ENCODE measurements around the gene ZNF688. TPM values are rescaled to one million over a fixed set of nuclear protein-coding genes. Genes with fewer than 3 reads are reported as not detected.

The ZNF688 gene
- total and polyA plus RNA-seq, 9 of the 15 experiments (the other 6 are each of a cell fraction or from before 2014, with no cell fraction given): 0.48 to 12.9 (median 4.5) TPM

DNA sequence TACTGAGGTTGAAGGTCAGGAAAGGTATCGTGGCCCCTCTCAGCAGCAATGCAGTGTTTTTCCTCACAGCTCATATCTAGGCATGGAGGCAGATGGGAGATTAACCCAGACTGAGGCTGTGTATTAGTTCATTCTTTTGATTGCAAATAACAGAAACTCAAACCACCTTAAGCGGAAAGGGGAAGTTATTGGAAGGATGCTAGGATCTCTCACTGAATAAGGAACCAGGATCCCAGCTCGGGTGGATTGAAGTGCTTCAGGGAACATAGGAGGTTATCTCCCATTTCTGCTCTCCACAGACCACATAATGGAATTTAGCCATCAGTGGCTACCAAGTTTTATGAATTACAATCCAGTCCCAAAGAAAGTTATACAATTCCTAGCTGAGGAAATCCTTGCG, 30.5 kb upstream of the ZNF688 start:
- no peak for TF ChIP-seq MIER1 (IDR thresholded peaks at IDR 0.05; ENCODE audit: low read depth)
- TF ChIP-seq KLF6 (CRISPR knock-in tag; IDR thresholded peaks at IDR 0.05; ENCODE audit: borderline replicate concordance): no peak
- TF ChIP-seq, protein P1, sequence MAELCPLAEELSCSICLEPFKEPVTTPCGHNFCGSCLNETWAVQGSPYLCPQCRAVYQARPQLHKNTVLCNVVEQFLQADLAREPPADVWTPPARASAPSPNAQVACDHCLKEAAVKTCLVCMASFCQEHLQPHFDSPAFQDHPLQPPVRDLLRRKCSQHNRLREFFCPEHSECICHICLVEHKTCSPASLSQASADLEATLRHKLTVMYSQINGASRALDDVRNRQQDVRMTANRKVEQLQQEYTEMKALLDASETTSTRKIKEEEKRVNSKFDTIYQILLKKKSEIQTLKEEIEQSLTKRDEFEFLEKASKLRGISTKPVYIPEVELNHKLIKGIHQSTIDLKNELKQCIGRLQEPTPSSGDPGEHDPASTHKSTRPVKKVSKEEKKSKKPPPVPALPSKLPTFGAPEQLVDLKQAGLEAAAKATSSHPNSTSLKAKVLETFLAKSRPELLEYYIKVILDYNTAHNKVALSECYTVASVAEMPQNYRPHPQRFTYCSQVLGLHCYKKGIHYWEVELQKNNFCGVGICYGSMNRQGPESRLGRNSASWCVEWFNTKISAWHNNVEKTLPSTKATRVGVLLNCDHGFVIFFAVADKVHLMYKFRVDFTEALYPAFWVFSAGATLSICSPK (IDR thresholded peaks at IDR 0.05; ENCODE audit: borderline replicate concordance): no peak

DNA sequence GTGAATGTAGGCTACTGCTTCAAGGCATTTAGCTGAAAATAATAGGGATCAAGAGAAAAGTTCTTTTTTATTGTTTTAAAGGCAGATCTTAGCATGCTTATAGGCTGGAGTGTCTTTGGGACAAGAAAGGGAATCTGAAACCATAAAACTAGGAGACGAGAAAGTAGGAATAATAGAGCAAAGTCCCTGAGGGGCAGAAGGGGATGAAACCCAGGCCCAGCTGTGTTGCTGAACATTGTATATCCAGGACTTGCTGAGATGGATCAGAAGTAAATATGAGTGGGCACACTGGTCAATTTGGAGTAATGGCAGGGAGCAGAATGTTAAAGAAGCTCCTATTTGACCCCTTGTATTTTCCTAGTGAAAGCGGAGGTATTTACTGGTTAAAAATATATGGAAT, 29.4 kb upstream of the ZNF688 start:
- BruUV-seq (replicated peaks): no TSS peak
- in situ Hi-C loops (cut with MboI): no loop called here
- WGBS (ENCODE audit: insufficient coverage, low coverage, missing lambda C conversion rate): 75% methylated on average over 2 of the region's 2 CpGs

More for the DNA sequence above, 30.5 kb upstream of the ZNF688 start:
- Histone ChIP-seq H3K79me2 (ENCODE audit: control insufficient read depth, insufficient read depth, low read length) (no peaks in the 10 kb centered on the region), H3K4me2 (ENCODE audit: insufficient read depth, low read length) (no peak overlapping the region), H3K27ac (ENCODE audit: extremely low read depth, low read depth, low read length) (no peak overlapping the region), H3K9ac (ENCODE audit: insufficient read depth in 1 of 2, low read depth in 2 of 2, low read length in 2 of 2) (no peak overlapping the region), H3K9me1 (ENCODE audit: control insufficient read depth, insufficient read depth, low read length) (no peaks in the 10 kb centered on the region), H3K4me3 (no peak overlapping the region), H3K27me3 (ENCODE audit: control insufficient read depth in 2 of 2, insufficient read depth in 2 of 2, low read length in 2 of 2) (no peaks in the 10 kb centered on the region), H3K36me3 (ENCODE audit: control insufficient read depth, insufficient read depth, low read length) (peaks cover 44% of the 10 kb centered on the region), H3K4me1 (replicated peaks in 1 of 2; ENCODE audit: control insufficient read depth in 2 of 2, insufficient read depth in 2 of 2, low read length in 2 of 2) (peaks cover 0 to 12% of the 10 kb centered on the region in 2 experiments; a peak in 2 of 5 replicates), H4K20me1 (replicated peaks; ENCODE audit: control insufficient read depth, insufficient read depth, low read length) (no peaks in the 10 kb centered on the region), H3K9me3 (replicated peaks; ENCODE audit: control insufficient read depth, insufficient read depth, low read depth, low read length) (no peaks in the 10 kb centered on the region), H2AFZ (ENCODE audit: low read depth, low read length) (no peak overlapping the region)
- ChIA-PET CTCF (ENCODE audit: low intra/inter-chr PET ratio) (no interaction called here), POLR2A (interaction anchor here (0.6 to 1.7 kb wide), 6 partner anchors 8 to 255 kb away, joined by 3 to 7 read pairs (median 4); partner anchors contain the start of genes ZNF689 and ZNF747)
- FAIRE-seq (no peak), DNase-seq (ENCODE audit: extremely low read depth in 1 of 4, low spot score in 3 of 4) (no peak), ATAC-seq (no peak)
- in situ Hi-C loops (cut with MboI) (no loop called here), intact Hi-C loops (cut with micrococcal nuclease) (no loop called here)
- no TSS peak for BruUV-seq (replicated peaks)
- 37% methylated on average over 4 of the region's 4 CpGs for WGBS (ENCODE audit: insufficient coverage, low coverage, missing lambda C conversion rate)

More for the DNA sequence above, 29.4 kb upstream of the ZNF688 start:
- ChIA-PET CTCF (ENCODE audit: low intra/inter-chr PET ratio) (no interaction called here), POLR2A (no interaction called here)
- TF ChIP-seq DMBX1 (CRISPR knock-in tag; IDR thresholded peaks at IDR 0.05; ENCODE audit: borderline replicate concordance) (no peak), CBX3 (IDR thresholded peaks at IDR 0.05; ENCODE audit: borderline replicate concordance in 1 of 2, low read length in 2 of 2) (no peak), NFATC3 (IDR thresholded peaks at IDR 0.05) (no peak), ZNF263 (CRISPR knock-in tag; IDR thresholded peaks at IDR 0.05; ENCODE audit: borderline replicate concordance) (no peak)
- TF ChIP-seq, protein P2, sequence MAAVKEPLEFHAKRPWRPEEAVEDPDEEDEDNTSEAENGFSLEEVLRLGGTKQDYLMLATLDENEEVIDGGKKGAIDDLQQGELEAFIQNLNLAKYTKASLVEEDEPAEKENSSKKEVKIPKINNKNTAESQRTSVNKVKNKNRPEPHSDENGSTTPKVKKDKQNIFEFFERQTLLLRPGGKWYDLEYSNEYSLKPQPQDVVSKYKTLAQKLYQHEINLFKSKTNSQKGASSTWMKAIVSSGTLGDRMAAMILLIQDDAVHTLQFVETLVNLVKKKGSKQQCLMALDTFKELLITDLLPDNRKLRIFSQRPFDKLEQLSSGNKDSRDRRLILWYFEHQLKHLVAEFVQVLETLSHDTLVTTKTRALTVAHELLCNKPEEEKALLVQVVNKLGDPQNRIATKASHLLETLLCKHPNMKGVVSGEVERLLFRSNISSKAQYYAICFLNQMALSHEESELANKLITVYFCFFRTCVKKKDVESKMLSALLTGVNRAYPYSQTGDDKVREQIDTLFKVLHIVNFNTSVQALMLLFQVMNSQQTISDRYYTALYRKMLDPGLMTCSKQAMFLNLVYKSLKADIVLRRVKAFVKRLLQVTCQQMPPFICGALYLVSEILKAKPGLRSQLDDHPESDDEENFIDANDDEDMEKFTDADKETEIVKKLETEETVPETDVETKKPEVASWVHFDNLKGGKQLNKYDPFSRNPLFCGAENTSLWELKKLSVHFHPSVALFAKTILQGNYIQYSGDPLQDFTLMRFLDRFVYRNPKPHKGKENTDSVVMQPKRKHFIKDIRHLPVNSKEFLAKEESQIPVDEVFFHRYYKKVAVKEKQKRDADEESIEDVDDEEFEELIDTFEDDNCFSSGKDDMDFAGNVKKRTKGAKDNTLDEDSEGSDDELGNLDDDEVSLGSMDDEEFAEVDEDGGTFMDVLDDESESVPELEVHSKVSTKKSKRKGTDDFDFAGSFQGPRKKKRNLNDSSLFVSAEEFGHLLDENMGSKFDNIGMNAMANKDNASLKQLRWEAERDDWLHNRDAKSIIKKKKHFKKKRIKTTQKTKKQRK (IDR thresholded peaks at IDR 0.05; ENCODE audit: borderline replicate concordance, low read depth, low read length): no peak
- H3K79me2 ChIP-seq (ENCODE audit: control insufficient read depth, insufficient read depth, low read length): no peaks in the 10 kb centered on the region
- FAIRE-seq (no peak), DNase-seq (ENCODE audit: extremely low read depth in 1 of 4, low spot score in 3 of 4) (no peak), ATAC-seq (no peak)
- no peaks in the 10 kb centered on the region for H4K20me1 ChIP-seq (replicated peaks; ENCODE audit: control insufficient read depth, insufficient read depth, low read length)
- no peak overlapping the region for H3K9ac ChIP-seq (ENCODE audit: insufficient read depth in 1 of 2, low read depth in 2 of 2, low read length in 2 of 2)
- intact Hi-C loops (cut with micrococcal nuclease): no loop called here
- no peak overlapping the region for H3K4me3 ChIP-seq
- no peaks in the 10 kb centered on the region for H3K9me1 ChIP-seq (ENCODE audit: control insufficient read depth, insufficient read depth, low read length)
- H3K4me2 ChIP-seq (ENCODE audit: insufficient read depth, low read length): no peak overlapping the region
- no peak overlapping the region for H3K27ac ChIP-seq (ENCODE audit: extremely low read depth, low read depth, low read length)
- H3K9me3 ChIP-seq (replicated peaks; ENCODE audit: control insufficient read depth, insufficient read depth, low read depth, low read length): no peaks in the 10 kb centered on the region
- no peak overlapping the region for H2AFZ ChIP-seq (ENCODE audit: low read depth, low read length)
- no peaks in the 10 kb centered on the region for H3K27me3 ChIP-seq (ENCODE audit: control insufficient read depth in 2 of 2, insufficient read depth in 2 of 2, low read length in 2 of 2)
- peaks cover 0 to 12% of the 10 kb centered on the region in 2 experiments; a peak in 2 of 5 replicates for H3K4me1 ChIP-seq (replicated peaks in 1 of 2; ENCODE audit: control insufficient read depth in 2 of 2, insufficient read depth in 2 of 2, low read length in 2 of 2)
- H3K36me3 ChIP-seq (ENCODE audit: control insufficient read depth, insufficient read depth, low read length): peaks cover 35% of the 10 kb centered on the region
